Measurements from ENCODE around the gene MOCS1. TPM values are rescaled to one million over a fixed set of nuclear protein-coding genes. Genes with fewer than 3 reads are reported as not detected.

The MOCS1 gene
- total RNA-seq (2013), result 0.08 TPM
- polyA plus RNA-seq, result under 1 TPM; 0.05 to 0.26 (median 0.12) TPM
- 0.28 TPM in 1 of 2 replicates, not detected in the other for polyA minus RNA-seq
- 0.07 to 2.0 (median 0.23) reads per million in 11 experiments for total RNA-seq

DNA sequence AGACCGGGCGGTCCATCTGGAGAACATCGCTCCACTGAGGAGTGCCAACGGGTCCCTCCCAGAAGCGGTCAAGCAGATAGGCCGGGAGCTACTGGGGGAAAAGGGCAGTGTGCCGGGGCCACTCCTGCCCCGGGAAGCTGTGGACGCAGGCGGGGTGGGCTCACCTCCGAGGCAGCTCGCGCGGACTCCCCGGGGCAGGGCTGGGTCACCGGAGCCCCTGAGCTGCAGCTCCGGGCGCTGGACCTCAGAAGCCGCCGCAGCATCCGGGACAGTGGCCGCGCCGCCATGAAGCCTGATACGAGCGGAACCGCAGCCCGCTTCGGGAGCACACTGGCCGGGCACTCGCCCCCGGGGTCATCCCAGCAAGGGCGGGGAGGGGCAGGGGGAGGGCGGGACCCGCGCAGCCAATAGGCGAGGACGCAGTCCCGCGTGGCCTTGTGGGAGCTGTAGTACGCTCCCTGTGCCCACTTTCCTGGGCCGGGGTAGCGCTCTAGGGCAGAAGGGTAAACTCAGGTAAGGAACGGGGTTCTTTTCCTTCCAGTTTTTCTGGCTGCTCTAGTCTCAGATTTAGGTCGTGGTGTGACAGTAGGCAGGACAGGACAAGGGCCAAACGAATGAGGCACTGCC, at the start of gene MOCS1:
Gene MOCS1, minus strand, starts transcription at position 332 of the 627 bp plus-strand sequence. Its CDS starts 45 bp downstream, at position 287.
- peak within 1 kb of the TSS in 2 of 3 experiments; percentile 9 to 58 for H3K4me3 ChIP-seq (replicated peaks in 1 of 3; ENCODE audit: low read depth in 2 of 3, low read length in 3 of 3)
- peaks cover 23 to 40% of the 10 kb centered on the region in 2 donors for H3K27me3 ChIP-seq (ENCODE audit: control insufficient read depth in 2 of 2, insufficient read depth in 2 of 2, low read length in 2 of 2)
- Mint-ChIP-seq H3K4me1 (peaks cover 2% of the 10 kb centered on the region), H3K36me3 (no peaks in the 10 kb centered on the region), H3K27me3 (ENCODE audit: low read depth in 3 of 3) (peaks cover 31 to 41% (median 36%) of the 10 kb centered on the region in 3 donors), H3K9me3 (peaks cover 0 to 9% (median 0%) of the 10 kb centered on the region in 7 donors), H3K27ac (no peak within 1 kb of the TSS), H3K4me3 (peak within 1 kb of the TSS; percentile 54 to 79)
- H4K20me1 ChIP-seq (ENCODE audit: insufficient read depth, low read length), result no peaks in the 10 kb centered on the region
- WGBS (ENCODE audit: insufficient coverage), result 5% methylated on average over 40 of the region's 46 CpGs
- peak in 1 of 3 donors; percentile 8 for DNase-seq
- intact Hi-C loops (cut with micrococcal nuclease), result no loop called here
- H3K4me1 ChIP-seq (ENCODE audit: control insufficient read depth in 1 of 2, insufficient read depth in 2 of 2, low read length in 2 of 2), result peaks cover 0 to 6% of the 10 kb centered on the region in 2 donors
- no peak within 1 kb of the TSS for H3K27ac ChIP-seq (ENCODE audit: low read depth in 1 of 2, low read length in 2 of 2)
- TF ChIP-seq, protein P1, sequence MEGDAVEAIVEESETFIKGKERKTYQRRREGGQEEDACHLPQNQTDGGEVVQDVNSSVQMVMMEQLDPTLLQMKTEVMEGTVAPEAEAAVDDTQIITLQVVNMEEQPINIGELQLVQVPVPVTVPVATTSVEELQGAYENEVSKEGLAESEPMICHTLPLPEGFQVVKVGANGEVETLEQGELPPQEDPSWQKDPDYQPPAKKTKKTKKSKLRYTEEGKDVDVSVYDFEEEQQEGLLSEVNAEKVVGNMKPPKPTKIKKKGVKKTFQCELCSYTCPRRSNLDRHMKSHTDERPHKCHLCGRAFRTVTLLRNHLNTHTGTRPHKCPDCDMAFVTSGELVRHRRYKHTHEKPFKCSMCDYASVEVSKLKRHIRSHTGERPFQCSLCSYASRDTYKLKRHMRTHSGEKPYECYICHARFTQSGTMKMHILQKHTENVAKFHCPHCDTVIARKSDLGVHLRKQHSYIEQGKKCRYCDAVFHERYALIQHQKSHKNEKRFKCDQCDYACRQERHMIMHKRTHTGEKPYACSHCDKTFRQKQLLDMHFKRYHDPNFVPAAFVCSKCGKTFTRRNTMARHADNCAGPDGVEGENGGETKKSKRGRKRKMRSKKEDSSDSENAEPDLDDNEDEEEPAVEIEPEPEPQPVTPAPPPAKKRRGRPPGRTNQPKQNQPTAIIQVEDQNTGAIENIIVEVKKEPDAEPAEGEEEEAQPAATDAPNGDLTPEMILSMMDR (IDR thresholded peaks at IDR 0.05), result no peak
- H3K4me2 ChIP-seq (replicated peaks; ENCODE audit: extremely low read depth, low read length, poor library complexity, severe bottlenecking), result peak within 1 kb of the TSS; percentile 71
- no peaks in the 10 kb centered on the region for H3K9me3 ChIP-seq (replicated peaks in 1 of 2; ENCODE audit: control insufficient read depth in 1 of 2, insufficient read depth in 1 of 2, low read length in 2 of 2)
- no peaks in the 10 kb centered on the region for H3K36me3 ChIP-seq (replicated peaks in 1 of 2; ENCODE audit: control insufficient read depth in 1 of 2, insufficient read depth in 2 of 2, low read length in 2 of 2)
- H2AFZ ChIP-seq (ENCODE audit: insufficient read depth, low read depth, low read length, poor library complexity, severe bottlenecking), result peak within 1 kb of the TSS; percentile 63
- H3K9ac ChIP-seq (ENCODE audit: insufficient read depth, low read length, poor library complexity, severe bottlenecking), result peak within 1 kb of the TSS; percentile 46
- H3K79me2 ChIP-seq (ENCODE audit: insufficient read depth, low read length), result no peaks in the 10 kb centered on the region

DNA sequence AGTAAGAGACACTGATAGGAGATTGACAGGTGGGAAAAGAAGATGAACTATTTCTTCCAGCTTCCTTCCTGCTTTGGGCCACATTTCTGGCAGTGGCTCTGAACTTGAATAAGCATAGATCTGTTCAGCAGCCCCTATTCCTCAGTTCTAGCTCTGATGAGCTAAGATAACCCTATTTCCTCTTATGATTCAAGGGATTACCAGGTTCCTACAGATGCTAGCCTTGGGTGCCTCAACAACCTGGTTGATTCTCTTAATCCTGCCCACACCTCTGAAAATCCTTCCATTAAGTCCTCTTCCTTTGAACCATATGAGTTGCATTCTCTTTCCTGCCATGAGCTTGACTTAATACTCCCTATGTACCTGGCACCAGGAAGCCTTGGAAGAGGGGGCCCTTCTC, 49.8 kb upstream of the MOCS1 start:
- H3K9me3 ChIP-seq (replicated peaks in 1 of 2; ENCODE audit: control insufficient read depth in 1 of 2, insufficient read depth in 1 of 2, low read length in 2 of 2), result no peaks in the 10 kb centered on the region
- H3K36me3 ChIP-seq (replicated peaks in 1 of 2; ENCODE audit: control insufficient read depth in 1 of 2, insufficient read depth in 2 of 2, low read length in 2 of 2), result no peaks in the 10 kb centered on the region
- no peaks in the 10 kb centered on the region for H3K27me3 ChIP-seq (ENCODE audit: control insufficient read depth in 2 of 2, insufficient read depth in 2 of 2, low read length in 2 of 2)
- H3K4me3 Mint-ChIP-seq, result no peak overlapping the region
- no peak overlapping the region for H2AFZ ChIP-seq (ENCODE audit: insufficient read depth, low read depth, low read length, poor library complexity, severe bottlenecking)
- no peak overlapping the region for H3K27ac ChIP-seq (ENCODE audit: low read depth in 1 of 2, low read length in 2 of 2)
- H3K9me3 Mint-ChIP-seq, result peaks cover 0 to 3% (median 0%) of the 10 kb centered on the region in 7 donors
- H3K4me1 ChIP-seq (ENCODE audit: control insufficient read depth in 1 of 2, insufficient read depth in 2 of 2, low read length in 2 of 2), result no peaks in the 10 kb centered on the region
- no peak overlapping the region for H3K27ac Mint-ChIP-seq
- H3K4me3 ChIP-seq (replicated peaks in 1 of 3; ENCODE audit: low read depth in 2 of 3, low read length in 3 of 3), result no peak overlapping the region
- no peaks in the 10 kb centered on the region for H3K36me3 Mint-ChIP-seq
- no peak overlapping the region for H3K4me2 ChIP-seq (replicated peaks; ENCODE audit: extremely low read depth, low read length, poor library complexity, severe bottlenecking)
- TF ChIP-seq, protein P1 (IDR thresholded peaks at IDR 0.05), result no peak
- H3K9ac ChIP-seq (ENCODE audit: insufficient read depth, low read length, poor library complexity, severe bottlenecking), result no peak overlapping the region
- no peaks in the 10 kb centered on the region for H3K79me2 ChIP-seq (ENCODE audit: insufficient read depth, low read length)
- intact Hi-C loops (cut with micrococcal nuclease), result no loop called here
- no peaks in the 10 kb centered on the region for H4K20me1 ChIP-seq (ENCODE audit: insufficient read depth, low read length)
- no peaks in the 10 kb centered on the region for H3K4me1 Mint-ChIP-seq
- no peak for DNase-seq
- H3K27me3 Mint-ChIP-seq (ENCODE audit: low read depth in 3 of 3), result peaks cover 0 to 2% (median 0%) of the 10 kb centered on the region in 3 donors
